Caco-2 (cell line): ENCODE data around the gene LCN2. TPM values are rescaled to one million over a fixed set of nuclear protein-coding genes. Genes with fewer than 3 reads are reported as not detected.

Source experiments
- BruUV-seq: library from RNA; stranded (reverse); fragments of 400-500 nt; replicated peaks from 2 replicates; lab custom pipeline; 2021; lab: Mats Ljungman, UMichigan
- CTCF ChIA-PET: fragments of 300-600 bp; sonication (Branson Sonifier 250); formaldehyde crosslinking; loops from one replicate; lab custom pipeline; 2022; ENCODE audit warnings: antibody characterized with exemption; lab: Charles Lee
- POLR2A ChIA-PET: fragments of 300-600 bp; sonication (Branson Sonifier 250); formaldehyde crosslinking; loops from one replicate; lab custom pipeline; 2022; ENCODE audit warnings: antibody characterized with exemption; lab: Charles Lee
- DNase-seq, 2 experiments: peaks; one replicate each; pipeline versions ENCODE4 v3.0.0 to v3.0.0-alpha.2; 2020 to 2022
- H3K27me3 ChIP-seq: replicated peaks from 2 replicates; pipeline ENCODE4 v1.6.0; 2011; ENCODE audit warnings: low read length; ENCODE audit not compliant: control insufficient read depth, insufficient read depth
- H3K36me3 ChIP-seq: 2 replicates; pipeline ENCODE4 v1.5.1; 2011; ENCODE audit warnings: low read length; ENCODE audit not compliant: control insufficient read depth, insufficient read depth
- H3K4me1 ChIP-seq: fragments of 250-450 bp; sonication (Bioruptor Pico); 2 replicates; pipeline ENCODE4 v1.5.1; 2020; ENCODE audit warnings: mild to moderate bottlenecking
- H3K4me3 ChIP-seq: 2 replicates; pipeline ENCODE4 v1.5.1; 2011; ENCODE audit warnings: low read depth, mild to moderate bottlenecking, control low read depth, low read length
- H3K9me3 ChIP-seq: fragments of 250-450 bp; sonication (Bioruptor Pico); 2 replicates; pipeline ENCODE4 v1.5.1; 2020; ENCODE audit warnings: mild to moderate bottlenecking, moderate library complexity
- H3K27ac Mint-ChIP-seq: one replicate; pipeline ENCODE4 v1.8.0; 2022; ENCODE audit warnings: mixed read lengths; ENCODE audit not compliant: unreplicated experiment
- H3K27me3 Mint-ChIP-seq: one replicate; pipeline ENCODE4 v1.8.0; 2022; ENCODE audit warnings: mixed read lengths; ENCODE audit not compliant: insufficient read depth, unreplicated experiment
- H3K36me3 Mint-ChIP-seq: one replicate; pipeline ENCODE4 v1.8.0; 2022; ENCODE audit warnings: mild to moderate bottlenecking, mixed read lengths; ENCODE audit not compliant: insufficient read depth, unreplicated experiment
- H3K4me1 Mint-ChIP-seq: one replicate; pipeline ENCODE4 v1.8.0; 2022; ENCODE audit warnings: low read depth, mixed read lengths; ENCODE audit not compliant: unreplicated experiment
- H3K4me3 Mint-ChIP-seq: one replicate; pipeline ENCODE4 v1.8.0; 2022; ENCODE audit warnings: mild to moderate bottlenecking, moderate library complexity, mixed read lengths; ENCODE audit not compliant: unreplicated experiment
- H3K9me3 Mint-ChIP-seq: one replicate; pipeline ENCODE4 v1.8.0; 2022; ENCODE audit warnings: mixed read lengths; ENCODE audit not compliant: unreplicated experiment
- CTCF ChIP-seq, 2 experiments: fragments of 200-600 bp in 1 of 2; IDR thresholded peaks; 1 replicate in 1 of 2; 2 replicates in 1 of 2; pipeline versions ENCODE4 v1.5.1 to v1.8.0; 2011 to 2022; ENCODE audit warnings: antibody characterized with exemption in 1 of 2, control low read depth in 1 of 2, inconsistent platforms in 1 of 2, low read depth in 1 of 2, low read length in 1 of 2, mild to moderate bottlenecking in 1 of 2, moderate library complexity in 1 of 2; ENCODE audit not compliant: insufficient read depth in 1 of 2, severe bottlenecking in 1 of 2, unreplicated experiment in 1 of 2
- intact Hi-C: fragments of 100-400 bp; cut with micrococcal nuclease; formaldehyde crosslinking; loops from one replicate; pipeline ENCODE4 v1.10.0; 2022; ENCODE audit not compliant: unreplicated experiment
- total RNA-seq: library from RNA; stranded (reverse); gene quantifications from 2 replicates; pipeline ENCODE4 v1.2.3, GENCODE V29; 2022

The LCN2 gene
- total RNA-seq, 1 experiment from 2014 or later, result not detected

GRCh38 chr9:128153060-128153946, 4.0 kb downstream of the LCN2 start:
- no peaks in the 10 kb centered on the region for H3K27me3 ChIP-seq
- no peaks in the 10 kb centered on the region for H3K36me3 Mint-ChIP-seq
- ChIA-PET CTCF (no interaction called here), POLR2A (no interaction called here)
- no peaks in the 10 kb centered on the region for H3K4me1 Mint-ChIP-seq
- TF ChIP-seq CTCF (IDR thresholded peaks at IDR 0.05; ENCODE audit: insufficient read depth in 1 of 2, low read depth in 1 of 2, low read length in 1 of 2, severe bottlenecking in 1 of 2, unreplicated experiment in 1 of 2), result no peak
- H3K36me3 ChIP-seq, result no peaks in the 10 kb centered on the region
- intact Hi-C loops, result no loop called here
- no peaks in the 10 kb centered on the region for H3K27me3 Mint-ChIP-seq
- H3K4me3 Mint-ChIP-seq, result no peak overlapping the region
- H3K4me1 ChIP-seq, result no peaks in the 10 kb centered on the region
- peak in 1 of 2 experiments; percentile 38 for DNase-seq
- no TSS peak for BruUV-seq
- no peaks in the 10 kb centered on the region for H3K9me3 ChIP-seq
- no peak overlapping the region for H3K27ac Mint-ChIP-seq
- no peaks in the 10 kb centered on the region for H3K9me3 Mint-ChIP-seq
- H3K4me3 ChIP-seq, result no peak overlapping the region

GRCh38 chr9:128153947-128154695, 4.9 kb downstream of the LCN2 start:
- Mint-ChIP-seq H3K4me1 (no peaks in the 10 kb centered on the region), H3K9me3 (no peaks in the 10 kb centered on the region), H3K36me3 (no peaks in the 10 kb centered on the region), H3K4me3 (no peak overlapping the region), H3K27me3 (no peaks in the 10 kb centered on the region), H3K27ac (no peak overlapping the region)
- no peaks in the 10 kb centered on the region for H3K9me3 ChIP-seq
- ChIA-PET POLR2A (no interaction called here), CTCF (no interaction called here)
- intact Hi-C loops, result no loop called here
- no peak for TF ChIP-seq CTCF (IDR thresholded peaks at IDR 0.05; ENCODE audit: insufficient read depth in 1 of 2, low read depth in 1 of 2, low read length in 1 of 2, severe bottlenecking in 1 of 2, unreplicated experiment in 1 of 2)
- DNase-seq, result peak in 1 of 2 experiments; percentile 30
- no peaks in the 10 kb centered on the region for H3K27me3 ChIP-seq
- no TSS peak for BruUV-seq
- H3K36me3 ChIP-seq, result no peaks in the 10 kb centered on the region
- no peaks in the 10 kb centered on the region for H3K4me1 ChIP-seq
- no peak overlapping the region for H3K4me3 ChIP-seq

- H3K27me3 ChIP-seq, result no peaks in the 10 kb centered on the region
- TF ChIP-seq CTCF (IDR thresholded peaks at IDR 0.05; ENCODE audit: insufficient read depth in 1 of 2, low read depth in 1 of 2, low read length in 1 of 2, severe bottlenecking in 1 of 2, unreplicated experiment in 1 of 2), result no peak
- no peak overlapping the region for H3K4me3 ChIP-seq
- peak in 1 of 2 experiments; percentile 6 for DNase-seq
- no peak overlapping the region for H3K27ac Mint-ChIP-seq
- no peaks in the 10 kb centered on the region for H3K36me3 Mint-ChIP-seq
- ChIA-PET POLR2A (no interaction called here), CTCF (no interaction called here)
- intact Hi-C loops, result no loop called here
- no peaks in the 10 kb centered on the region for H3K9me3 Mint-ChIP-seq
- H3K4me1 ChIP-seq, result peaks cover 5% of the 10 kb centered on the region; the same call in 1 of the 2 replicates
- H3K4me3 Mint-ChIP-seq, result no peak overlapping the region
- no peaks in the 10 kb centered on the region for H3K27me3 Mint-ChIP-seq
- no TSS peak for BruUV-seq
- H3K4me1 Mint-ChIP-seq, result no peaks in the 10 kb centered on the region
- no peaks in the 10 kb centered on the region for H3K9me3 ChIP-seq
- H3K36me3 ChIP-seq, result no peaks in the 10 kb centered on the region
Measured at GRCh38 chr9:128155736-128156500, 6.7 kb downstream of the LCN2 start.
